Activated naive CD8-positive, alpha-beta T cell treated with anti-CD3 and anti-CD28 coated beads, Interleukin-2, amount 50 U/mL, for 24 hours (primary cell): ENCODE data around the gene A2ML1.

Experiments used
- ATAC-seq: fragments of 150-1000 bp; cut with Tn5 transposase; one replicate; pipeline ENCODE4 v1.10.0; 2021
- DNase-seq: peaks from one replicate; pipeline ENCODE4 v3.0.0; 2021
- H3K27ac Mint-ChIP-seq: one replicate; pipeline ENCODE4 v1.8.0; 2021; ENCODE audit warnings: mild to moderate bottlenecking, mixed read lengths
- H3K27me3 Mint-ChIP-seq: one replicate; pipeline ENCODE4 v1.8.0; 2021; ENCODE audit warnings: mixed read lengths
- H3K36me3 Mint-ChIP-seq: one replicate; pipeline ENCODE4 v1.8.0; 2021; ENCODE audit warnings: low read depth, mixed read lengths
- H3K4me1 Mint-ChIP-seq: one replicate; pipeline ENCODE4 v1.8.0; 2021; ENCODE audit warnings: mixed read lengths
- H3K4me3 Mint-ChIP-seq: one replicate; pipeline ENCODE4 v1.8.0; 2021; ENCODE audit warnings: mild to moderate bottlenecking, moderate library complexity, mixed read lengths
- H3K9me3 Mint-ChIP-seq: one replicate; pipeline ENCODE4 v1.8.0; 2021; ENCODE audit warnings: mixed read lengths

The A2ML1 gene

DNA sequence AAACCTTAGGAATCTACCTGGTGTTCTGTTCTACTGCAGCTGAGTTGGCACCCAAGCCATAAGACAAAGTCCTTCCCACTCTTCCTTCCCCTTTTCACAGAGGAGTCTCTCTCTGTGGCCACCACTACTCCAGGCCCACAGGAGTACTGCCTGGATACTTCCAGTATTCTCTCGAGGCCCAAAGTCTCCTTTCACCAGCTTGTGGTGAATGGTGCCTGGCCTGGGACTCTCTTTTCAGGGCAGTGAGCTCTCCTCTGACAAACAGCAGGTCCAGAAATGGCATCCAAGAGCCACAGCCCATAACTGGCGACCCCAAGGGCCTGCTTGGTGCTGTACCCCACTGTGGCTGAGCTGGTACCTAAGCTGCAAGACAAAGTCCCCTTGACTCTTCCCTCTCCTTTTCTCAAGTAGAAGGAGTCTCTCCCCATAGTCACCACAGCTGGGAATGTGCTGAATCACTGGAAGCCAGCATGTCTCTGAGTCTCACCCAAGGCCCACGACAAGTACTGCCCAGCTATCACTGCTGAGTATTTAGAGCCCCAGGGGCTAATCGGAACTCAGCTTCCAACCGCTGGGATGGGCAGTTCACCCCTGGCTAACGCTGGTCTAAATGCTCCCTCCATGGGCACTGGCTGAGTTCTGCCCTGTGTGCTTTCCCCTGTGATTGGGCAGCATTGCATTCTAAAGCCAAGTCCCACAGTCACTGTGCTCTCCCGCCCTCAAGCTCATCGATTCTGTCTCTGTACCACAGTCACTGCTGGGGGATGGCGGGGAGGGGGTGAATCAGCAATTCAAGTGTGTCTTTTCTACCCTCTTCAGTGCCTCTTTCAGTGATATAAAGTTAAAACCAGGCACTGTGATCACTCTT, 6.1 kb downstream of the A2ML1 start:
- H3K27ac Mint-ChIP-seq, result no peak overlapping the region
- peaks cover 9% of the 10 kb centered on the region for H3K27me3 Mint-ChIP-seq
- ATAC-seq (peak; percentile 40), DNase-seq (no peak)
- peaks cover 5% of the 10 kb centered on the region for H3K9me3 Mint-ChIP-seq
- H3K4me3 Mint-ChIP-seq, result no peak overlapping the region
- peaks cover 5% of the 10 kb centered on the region for H3K4me1 Mint-ChIP-seq
- H3K36me3 Mint-ChIP-seq, result no peaks in the 10 kb centered on the region

- no peak for ATAC-seq
- H3K4me3 Mint-ChIP-seq, result no peak overlapping the region
- peaks cover 5% of the 10 kb centered on the region for H3K4me1 Mint-ChIP-seq
- no peaks in the 10 kb centered on the region for H3K36me3 Mint-ChIP-seq
- H3K9me3 Mint-ChIP-seq, result peaks cover 5% of the 10 kb centered on the region
- DNase-seq, result no peak
- H3K27ac Mint-ChIP-seq, result no peak overlapping the region
- peaks cover 9% of the 10 kb centered on the region for H3K27me3 Mint-ChIP-seq
Observed at GRCh38 chr12:8829125-8829518, 6.7 kb downstream of the A2ML1 start.

DNA sequence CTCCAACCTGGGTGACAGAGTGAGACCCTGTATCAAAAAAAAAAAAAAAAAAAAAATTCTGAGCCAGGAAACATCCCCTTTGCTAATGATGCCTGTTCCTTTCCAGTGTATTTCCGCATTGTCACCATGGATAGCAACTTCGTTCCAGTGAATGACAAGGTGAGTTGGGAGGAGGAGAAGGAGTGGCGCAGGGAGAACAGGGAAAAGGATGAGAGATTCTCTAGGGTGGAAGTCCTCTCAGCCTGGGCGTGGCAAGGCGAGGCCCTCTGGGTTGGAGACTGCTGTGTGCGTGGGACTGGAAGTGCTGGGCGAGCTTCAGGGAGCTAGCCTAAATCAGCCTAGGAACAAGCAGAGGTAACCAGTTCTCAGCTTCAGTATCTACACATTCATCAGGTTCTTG, 7.2 kb downstream of the A2ML1 start:
- Mint-ChIP-seq H3K27me3 (peaks cover 9% of the 10 kb centered on the region), H3K4me3 (no peak overlapping the region), H3K9me3 (peaks cover 5% of the 10 kb centered on the region), H3K36me3 (no peaks in the 10 kb centered on the region), H3K4me1 (peaks cover 5% of the 10 kb centered on the region), H3K27ac (no peak overlapping the region)
- ATAC-seq, result no peak
- no peak for DNase-seq

- H3K4me1 Mint-ChIP-seq, result peaks cover 5% of the 10 kb centered on the region
- no peak overlapping the region for H3K27ac Mint-ChIP-seq
- H3K9me3 Mint-ChIP-seq, result no peaks in the 10 kb centered on the region
- no peaks in the 10 kb centered on the region for H3K36me3 Mint-ChIP-seq
- no peak for ATAC-seq
- no peak for DNase-seq
- H3K27me3 Mint-ChIP-seq, result peaks cover 12% of the 10 kb centered on the region
- no peak overlapping the region for H3K4me3 Mint-ChIP-seq
Observed at GRCh38 chr12:8831116-8831515, 8.7 kb downstream of the A2ML1 start.

DNA sequence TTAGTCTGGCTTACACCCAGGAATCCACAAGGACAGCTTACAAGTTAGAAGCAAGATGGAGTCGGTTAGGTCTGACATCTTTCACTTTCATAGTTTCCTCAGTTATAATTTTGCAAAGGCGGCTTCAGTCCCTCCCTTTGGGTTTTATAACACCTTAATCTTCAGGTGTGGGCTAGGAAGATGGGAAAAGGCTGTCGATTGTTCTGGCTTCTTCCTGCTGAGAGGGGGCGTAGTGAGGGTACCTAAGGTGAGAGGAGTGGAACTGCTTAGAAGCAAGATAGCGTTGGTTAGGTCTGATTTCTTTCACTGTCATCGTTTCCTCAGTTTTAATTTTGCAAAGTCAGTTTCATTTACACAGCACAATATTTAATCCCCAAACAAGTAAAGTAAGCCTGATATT, 10.1 kb downstream of the A2ML1 start:
- DNase-seq (no peak), ATAC-seq (no peak)
- Mint-ChIP-seq H3K9me3 (no peaks in the 10 kb centered on the region), H3K4me1 (peaks cover 2% of the 10 kb centered on the region), H3K27ac (no peak overlapping the region), H3K27me3 (peaks cover 10% of the 10 kb centered on the region), H3K4me3 (no peak overlapping the region), H3K36me3 (no peaks in the 10 kb centered on the region)

GRCh38 chr12:8834230-8834629, 11.8 kb downstream of the A2ML1 start:
- no peak for DNase-seq
- H3K27ac Mint-ChIP-seq, result no peak overlapping the region
- no peak overlapping the region for H3K4me3 Mint-ChIP-seq
- no peaks in the 10 kb centered on the region for H3K4me1 Mint-ChIP-seq
- H3K27me3 Mint-ChIP-seq, result peaks cover 13% of the 10 kb centered on the region
- H3K36me3 Mint-ChIP-seq, result no peaks in the 10 kb centered on the region
- no peak for ATAC-seq
- no peaks in the 10 kb centered on the region for H3K9me3 Mint-ChIP-seq

DNA sequence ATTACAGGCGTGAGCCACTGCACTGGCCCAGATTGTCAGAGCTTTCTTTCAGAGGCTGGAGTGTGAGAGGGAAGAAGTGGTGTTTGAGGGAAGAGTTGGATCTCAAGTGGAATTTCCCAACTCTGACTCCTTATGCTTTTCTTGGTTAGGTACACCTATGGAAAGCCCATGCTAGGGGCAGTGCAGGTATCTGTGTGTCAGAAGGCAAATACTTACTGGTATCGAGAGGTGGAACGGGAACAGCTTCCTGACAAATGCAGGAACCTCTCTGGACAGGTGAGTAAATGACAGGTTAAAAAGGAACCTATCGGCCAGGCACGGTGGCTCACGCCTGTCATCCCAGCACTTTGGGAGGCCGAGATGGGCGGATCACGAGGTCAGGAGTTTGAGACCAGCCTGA, 14.9 kb downstream of the A2ML1 start:
- ATAC-seq (no peak), DNase-seq (no peak)
- no peak overlapping the region for H3K4me3 Mint-ChIP-seq
- no peaks in the 10 kb centered on the region for H3K4me1 Mint-ChIP-seq
- peaks cover 15% of the 10 kb centered on the region for H3K27me3 Mint-ChIP-seq
- no peaks in the 10 kb centered on the region for H3K36me3 Mint-ChIP-seq
- H3K9me3 Mint-ChIP-seq, result no peaks in the 10 kb centered on the region
- H3K27ac Mint-ChIP-seq, result no peak overlapping the region

DNA sequence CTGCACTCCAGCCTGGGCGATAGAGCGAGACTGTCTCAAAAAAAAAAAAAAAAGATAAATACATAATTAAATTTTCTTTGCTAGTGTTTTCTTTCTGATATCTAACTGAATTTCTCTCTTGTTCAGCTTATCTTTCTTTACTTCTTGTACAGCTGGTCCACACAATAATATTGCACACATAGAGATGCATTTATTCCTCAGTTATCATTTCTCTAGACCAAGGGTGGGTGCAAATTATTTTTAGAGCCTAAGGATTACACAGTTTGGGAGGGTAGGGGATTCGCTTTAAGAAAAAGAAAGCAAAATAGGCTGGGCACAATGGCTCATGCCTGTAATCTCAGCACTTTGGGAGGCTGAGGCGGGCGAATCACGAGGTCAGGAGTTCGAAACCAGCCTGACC, 17.9 kb downstream of the A2ML1 start:
- ATAC-seq, result no peak
- H3K4me3 Mint-ChIP-seq, result no peak overlapping the region
- H3K27ac Mint-ChIP-seq, result no peak overlapping the region
- H3K4me1 Mint-ChIP-seq, result no peaks in the 10 kb centered on the region
- H3K36me3 Mint-ChIP-seq, result no peaks in the 10 kb centered on the region
- peaks cover 12% of the 10 kb centered on the region for H3K27me3 Mint-ChIP-seq
- DNase-seq, result no peak
- no peaks in the 10 kb centered on the region for H3K9me3 Mint-ChIP-seq

- Mint-ChIP-seq H3K27ac (no peak overlapping the region), H3K36me3 (no peaks in the 10 kb centered on the region), H3K27me3 (peaks cover 12% of the 10 kb centered on the region), H3K4me1 (no peaks in the 10 kb centered on the region), H3K9me3 (no peaks in the 10 kb centered on the region), H3K4me3 (no peak overlapping the region)
- no peak for ATAC-seq
- DNase-seq, result no peak
Observed at GRCh38 chr12:8840938-8841633, 18.7 kb downstream of the A2ML1 start.

DNA sequence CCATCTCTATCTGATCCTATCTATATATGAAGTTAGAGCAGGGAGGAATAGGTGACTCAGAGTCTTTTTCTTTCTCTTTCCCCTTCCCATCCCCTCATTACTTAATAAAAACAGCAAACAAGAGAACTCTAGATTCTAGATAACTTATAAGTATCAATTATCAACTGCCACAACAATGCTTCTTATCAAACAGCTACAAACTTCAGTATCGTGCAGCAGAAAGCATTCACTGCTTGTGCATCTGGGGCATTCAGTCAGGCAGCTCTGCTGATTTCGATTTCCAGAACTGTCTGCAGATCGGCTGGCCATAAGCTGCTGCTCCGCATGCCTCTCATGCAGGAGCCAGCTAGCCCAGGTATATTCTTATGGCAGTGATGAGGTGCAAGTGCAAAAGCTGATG, 19.4 kb downstream of the A2ML1 start:
- no peak for DNase-seq
- Mint-ChIP-seq H3K4me3 (no peak overlapping the region), H3K27ac (no peak overlapping the region), H3K9me3 (no peaks in the 10 kb centered on the region), H3K36me3 (no peaks in the 10 kb centered on the region), H3K27me3 (peaks cover 15% of the 10 kb centered on the region), H3K4me1 (no peaks in the 10 kb centered on the region)
- ATAC-seq, result no peak

- peaks cover 10% of the 10 kb centered on the region for H3K27me3 Mint-ChIP-seq
- H3K9me3 Mint-ChIP-seq, result no peaks in the 10 kb centered on the region
- no peak overlapping the region for H3K27ac Mint-ChIP-seq
- DNase-seq (no peak), ATAC-seq (no peak)
- no peaks in the 10 kb centered on the region for H3K36me3 Mint-ChIP-seq
- no peak overlapping the region for H3K4me3 Mint-ChIP-seq
- H3K4me1 Mint-ChIP-seq, result no peaks in the 10 kb centered on the region
Observed at GRCh38 chr12:8844665-8845064, 22.2 kb downstream of the A2ML1 start.

GRCh38 chr12:8846305-8846704, 23.9 kb downstream of the A2ML1 start:
- Mint-ChIP-seq H3K9me3 (no peaks in the 10 kb centered on the region), H3K36me3 (no peaks in the 10 kb centered on the region), H3K27me3 (peaks cover 8% of the 10 kb centered on the region), H3K27ac (no peak overlapping the region), H3K4me1 (no peaks in the 10 kb centered on the region), H3K4me3 (no peak overlapping the region)
- DNase-seq (no peak), ATAC-seq (no peak)

DNA sequence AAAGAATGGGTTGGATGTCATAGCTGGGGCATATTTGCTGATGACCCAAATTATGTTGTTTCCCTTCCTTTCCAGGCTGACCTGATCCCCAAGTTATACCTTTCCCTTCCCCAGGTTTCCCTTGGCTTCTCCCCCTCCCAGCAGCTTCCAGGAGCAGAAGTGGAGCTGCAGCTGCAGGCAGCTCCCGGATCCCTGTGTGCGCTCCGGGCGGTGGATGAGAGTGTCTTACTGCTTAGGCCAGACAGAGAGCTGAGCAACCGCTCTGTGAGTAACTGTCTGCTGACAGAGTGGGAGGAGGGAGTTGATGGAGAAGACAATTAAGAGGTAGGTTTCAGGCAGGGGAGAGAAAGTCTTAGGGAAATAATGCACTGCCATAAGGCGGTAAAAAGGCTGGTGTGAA, 25.0 kb downstream of the A2ML1 start:
- H3K9me3 Mint-ChIP-seq, result no peaks in the 10 kb centered on the region
- H3K27me3 Mint-ChIP-seq, result peaks cover 8% of the 10 kb centered on the region

DNA sequence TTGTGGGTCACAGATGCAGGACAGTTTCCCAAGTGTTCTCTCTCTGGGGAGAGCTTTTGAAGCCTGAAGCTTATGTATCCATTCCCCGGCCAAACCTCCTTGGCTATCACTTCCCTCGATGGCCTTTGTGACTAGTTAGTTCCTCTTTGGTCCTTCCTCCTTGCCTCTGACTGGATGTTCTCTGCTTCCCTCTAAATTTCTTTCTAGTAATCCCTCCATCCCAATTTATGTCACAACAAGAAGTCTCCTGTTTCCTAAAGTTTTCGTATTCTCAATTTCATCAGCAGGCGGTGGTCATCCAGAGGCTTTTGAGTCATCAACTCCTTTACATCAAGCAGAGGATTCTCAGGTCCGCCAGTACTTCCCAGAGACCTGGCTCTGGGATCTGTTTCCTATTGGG, 27.5 kb downstream of the A2ML1 start:
- Mint-ChIP-seq H3K4me3 (no peak overlapping the region), H3K36me3 (no peaks in the 10 kb centered on the region), H3K9me3 (no peaks in the 10 kb centered on the region), H3K27me3 (peaks cover 6% of the 10 kb centered on the region), H3K4me1 (no peaks in the 10 kb centered on the region), H3K27ac (no peak overlapping the region)
- ATAC-seq (no peak), DNase-seq (no peak)

More for the DNA sequence above, 25.0 kb downstream of the A2ML1 start:
- ATAC-seq, result no peak
- no peak overlapping the region for H3K27ac Mint-ChIP-seq
- H3K4me3 Mint-ChIP-seq, result no peak overlapping the region
- no peaks in the 10 kb centered on the region for H3K36me3 Mint-ChIP-seq
- DNase-seq, result no peak
- H3K4me1 Mint-ChIP-seq, result no peaks in the 10 kb centered on the region

DNA sequence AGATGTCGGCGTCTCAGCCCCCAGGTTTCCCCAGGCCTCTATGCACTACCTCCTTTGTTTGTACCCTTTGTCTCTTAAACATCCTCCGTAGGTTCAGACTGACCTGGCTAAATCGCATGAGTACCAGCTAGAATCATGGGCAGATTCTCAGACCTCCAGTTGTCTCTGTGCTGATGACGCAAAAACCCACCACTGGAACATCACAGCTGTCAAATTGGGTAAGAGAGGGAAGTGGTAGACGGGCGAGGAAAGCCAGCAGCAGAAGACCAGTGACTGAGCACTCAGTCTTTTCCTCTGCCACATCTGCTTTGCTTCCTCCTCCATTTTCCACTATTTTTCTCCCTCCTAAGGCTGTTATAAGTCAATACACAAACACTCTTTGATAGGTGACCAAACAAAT, 29.7 kb downstream of the A2ML1 start:
- Mint-ChIP-seq H3K4me1 (no peaks in the 10 kb centered on the region), H3K4me3 (no peak overlapping the region), H3K36me3 (no peaks in the 10 kb centered on the region), H3K9me3 (no peaks in the 10 kb centered on the region), H3K27ac (no peak overlapping the region), H3K27me3 (peaks cover 2% of the 10 kb centered on the region)
- ATAC-seq (no peak), DNase-seq (no peak)
